ENCODE results near the gene PTPRT.

PTPRT gene

DNA sequence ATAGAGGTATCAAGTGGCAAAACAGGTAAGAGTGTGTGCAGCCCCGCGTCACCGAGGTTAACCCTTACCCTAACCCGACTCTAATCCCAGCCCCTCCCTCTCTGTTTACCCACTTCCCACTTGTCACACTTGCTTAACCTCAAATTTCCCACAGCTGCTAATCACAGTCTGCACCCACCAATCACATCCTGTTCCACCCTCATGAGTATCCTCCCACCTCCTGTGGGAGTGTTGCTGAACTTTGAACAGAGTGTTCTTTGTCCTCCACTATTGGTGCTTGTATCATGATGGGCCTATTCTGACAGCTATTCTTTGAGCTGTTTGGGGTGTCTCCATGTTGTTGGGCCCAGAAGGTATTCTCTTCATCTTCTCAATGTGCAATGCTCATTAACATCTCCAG, 487.8 kb downstream of the PTPRT start:
- DNase-seq: no peak

DNA sequence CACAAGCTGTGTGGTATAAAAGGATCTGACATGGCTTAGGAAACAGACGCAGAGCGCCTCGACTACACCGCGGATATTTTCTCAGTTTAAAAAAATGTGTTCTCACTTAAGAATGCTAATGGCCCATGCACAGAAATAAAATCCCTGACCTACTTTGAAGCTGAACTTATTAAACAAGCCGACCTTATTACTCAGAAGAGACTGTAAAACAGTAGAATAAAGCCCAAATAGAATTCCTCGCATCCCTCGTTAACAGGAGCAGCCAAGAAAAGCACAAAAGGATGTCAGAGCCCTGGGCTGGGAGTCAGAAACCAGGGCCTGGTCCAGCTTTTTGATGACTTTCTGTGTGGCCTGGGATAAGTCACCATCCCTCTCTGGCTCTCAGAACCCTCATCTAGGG, 489.3 kb downstream of the PTPRT start:
- DNase-seq: no peak

DNA sequence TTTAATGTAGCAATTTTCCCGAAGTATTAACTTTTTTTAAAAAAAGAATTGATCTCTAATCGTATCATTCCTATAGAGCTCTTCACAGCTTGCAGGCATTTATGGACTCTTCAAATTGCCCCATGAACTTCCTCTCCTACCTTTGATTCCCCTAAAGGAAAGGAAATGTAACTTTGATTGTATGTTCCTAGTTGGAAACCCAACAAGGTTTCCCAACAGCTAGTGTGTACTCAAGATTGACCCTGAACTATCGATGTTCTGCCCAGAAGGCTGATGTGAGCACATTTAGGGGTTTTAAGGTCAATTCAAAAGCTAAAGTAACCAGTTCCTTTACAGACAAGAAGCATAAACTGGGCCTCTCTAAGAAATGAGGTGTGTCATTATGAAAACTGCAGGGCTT, 491.7 kb downstream of the PTPRT start:
- DNase-seq: no peak

DNA sequence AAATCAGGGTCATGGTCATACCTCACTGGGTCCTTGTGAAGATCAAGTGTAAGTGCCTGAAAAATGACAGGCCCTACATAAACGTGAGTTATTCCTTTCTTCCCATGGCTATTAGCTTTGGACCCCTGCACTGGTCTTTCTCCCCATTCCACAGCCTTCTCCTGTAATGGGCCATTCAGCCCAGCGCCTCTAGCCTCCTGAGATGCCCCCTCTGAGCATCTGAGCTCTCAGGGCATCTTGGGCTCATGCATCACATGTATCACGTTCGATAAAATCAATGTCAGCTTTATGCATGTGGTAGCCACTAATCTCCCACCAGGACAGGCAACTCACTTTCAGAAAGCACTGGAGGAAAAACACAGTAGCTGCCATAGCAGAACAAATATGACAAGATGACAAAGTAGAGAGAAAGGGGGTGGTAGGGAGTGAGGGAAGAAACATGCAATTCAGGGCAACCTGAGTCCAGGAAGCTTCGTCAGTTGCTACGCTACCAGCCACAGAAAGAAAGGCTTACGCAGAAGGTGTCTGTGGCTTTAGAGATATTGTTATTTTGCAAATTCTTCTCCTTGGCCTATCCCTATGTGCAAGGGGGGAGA, 498.8 kb downstream of the PTPRT start:
- DNase-seq: no peak

DNA sequence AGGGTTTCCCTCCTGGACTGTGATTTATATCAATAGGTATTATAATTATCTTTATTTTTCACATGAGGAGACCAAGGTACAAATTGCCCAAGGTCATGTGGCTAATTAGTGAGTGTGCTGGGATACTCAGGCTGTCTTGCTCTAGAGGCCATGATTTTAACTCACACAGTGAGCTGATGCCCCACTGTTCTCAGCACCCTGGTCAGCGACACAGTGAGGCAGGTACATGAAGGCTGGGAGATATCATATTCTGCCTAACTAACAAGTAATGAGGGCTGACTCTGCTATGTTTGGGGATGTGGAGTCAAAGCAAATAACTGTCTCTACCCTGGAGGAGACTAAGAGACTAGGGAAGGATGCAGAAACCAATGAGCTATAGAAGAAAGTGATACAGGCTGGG, 501.1 kb downstream of the PTPRT start:
- DNase-seq: no peak

DNA sequence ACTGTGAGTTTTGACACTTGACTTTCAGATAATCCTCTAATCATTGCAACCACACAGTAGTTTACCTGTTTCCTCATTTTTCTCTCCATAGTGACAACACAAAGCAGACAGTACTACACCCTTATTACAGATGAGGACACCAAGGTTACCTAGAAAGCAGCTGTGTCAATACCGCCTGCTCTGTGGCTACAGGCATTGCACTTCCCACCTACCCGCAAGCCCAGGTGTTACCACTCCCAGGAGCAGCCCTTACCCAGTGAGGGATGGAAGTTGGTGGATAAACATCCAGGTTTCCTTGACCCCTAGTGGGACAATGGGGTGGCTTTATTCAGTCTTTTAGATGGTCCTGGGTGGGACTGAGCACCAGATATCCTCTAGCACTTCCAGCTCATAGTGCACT, 503.6 kb downstream of the PTPRT start:
- DNase-seq: no peak

DNA sequence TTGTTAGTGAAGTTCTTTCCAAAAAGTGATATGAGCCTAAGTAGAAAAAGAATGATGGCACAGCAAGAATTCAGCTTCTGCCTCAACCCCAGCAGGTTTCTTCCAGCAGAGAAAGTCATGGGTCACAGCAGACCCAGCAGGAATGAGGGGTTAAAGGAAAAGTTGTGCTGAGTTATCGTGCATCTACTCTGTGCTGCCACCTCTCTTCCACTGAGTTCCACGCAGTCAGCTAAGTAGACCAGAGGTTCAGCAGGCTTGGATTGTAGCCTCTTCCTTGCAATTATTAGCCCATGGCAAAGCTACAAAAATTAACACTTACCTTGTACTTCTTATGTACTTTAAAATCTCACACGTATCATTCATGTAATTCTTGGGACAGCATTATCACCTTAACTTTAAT, 510.8 kb downstream of the PTPRT start:
- DNase-seq: no peak

DNA sequence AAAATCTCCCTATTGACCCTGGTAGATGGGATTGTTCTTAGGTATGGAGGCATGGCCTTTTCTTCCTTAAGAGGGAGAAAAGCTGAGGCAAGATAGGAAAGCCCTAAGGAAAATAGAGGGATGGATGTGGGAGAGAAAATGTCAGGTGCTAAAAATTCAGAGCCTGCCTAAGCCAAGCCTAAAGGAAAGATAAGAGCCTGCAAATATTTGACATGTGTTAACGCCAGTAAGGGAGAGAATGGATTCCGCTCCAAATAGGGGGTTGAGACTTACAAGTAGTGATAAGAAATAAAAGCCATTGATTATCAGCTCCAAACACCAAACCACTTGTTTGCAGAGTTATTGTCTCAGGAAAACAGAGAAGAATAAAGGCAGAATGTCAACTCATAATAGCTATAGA, 533.6 kb downstream of the PTPRT start:
- DNase-seq: no peak

DNA sequence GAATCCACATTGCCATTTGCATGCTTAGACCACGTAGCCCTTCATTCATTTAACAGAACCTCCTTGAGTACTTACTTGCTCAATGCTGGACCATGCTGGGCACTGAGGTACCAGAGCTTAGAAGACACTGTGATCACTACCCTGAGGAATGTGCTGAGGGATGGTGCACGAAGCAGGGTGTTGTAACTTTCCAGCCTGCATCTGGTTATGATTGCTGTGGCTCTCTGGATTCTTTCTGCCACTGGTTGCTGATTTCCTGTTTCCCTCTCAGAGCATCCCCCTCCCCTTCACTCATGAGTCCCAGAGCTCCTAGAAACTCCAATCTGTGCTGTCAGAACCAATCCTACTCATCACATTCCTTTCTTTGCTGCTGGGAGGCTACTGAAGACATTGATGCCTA, 537.4 kb downstream of the PTPRT start:
- DNase-seq: no peak

DNA sequence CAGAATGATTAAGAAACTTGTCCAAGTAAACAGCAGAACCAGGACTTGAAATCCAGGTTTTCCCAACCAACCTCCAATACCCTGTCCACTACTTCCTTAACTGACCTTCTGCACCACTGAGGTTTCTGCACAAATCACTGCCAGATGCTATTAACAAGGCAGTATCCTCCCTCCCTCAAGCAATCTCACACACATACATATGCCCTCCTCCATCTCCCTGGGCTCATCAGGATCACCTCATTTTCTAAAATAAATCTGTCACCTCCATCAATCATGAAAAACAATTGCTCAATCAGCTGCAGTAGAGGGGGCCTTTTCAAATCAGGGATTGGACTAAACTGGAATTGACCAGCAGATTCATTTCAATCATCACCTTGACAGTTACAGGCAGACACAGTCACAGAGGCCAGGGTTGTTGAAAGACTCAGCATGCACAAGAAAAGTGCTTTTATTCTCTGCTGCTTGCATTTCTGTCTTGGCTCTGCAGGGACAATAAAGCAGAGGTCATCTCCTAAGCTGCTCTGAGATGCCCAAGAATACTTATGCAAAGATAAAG, 539.4 kb downstream of the PTPRT start:
- no peak for DNase-seq

DNA sequence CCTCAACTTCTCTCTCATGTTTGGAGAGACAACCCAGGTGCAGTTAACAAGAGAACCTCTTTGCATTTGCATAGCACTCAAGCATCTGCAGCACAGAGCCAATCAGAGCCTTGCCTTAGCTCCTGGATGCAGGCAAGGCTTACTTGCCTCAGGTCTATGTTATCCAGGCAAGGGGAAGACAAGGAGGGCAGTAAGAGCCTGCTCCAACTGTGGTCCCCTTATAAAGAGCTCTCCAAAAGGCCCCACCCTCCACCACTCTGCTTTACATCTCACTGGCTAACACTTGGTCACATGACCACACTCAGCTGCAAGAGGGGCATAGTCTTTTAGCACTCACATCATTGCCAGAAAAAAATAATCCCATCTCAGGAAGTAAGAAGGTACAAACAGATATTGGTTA, 540.0 kb downstream of the PTPRT start:
- no peak for DNase-seq

DNA sequence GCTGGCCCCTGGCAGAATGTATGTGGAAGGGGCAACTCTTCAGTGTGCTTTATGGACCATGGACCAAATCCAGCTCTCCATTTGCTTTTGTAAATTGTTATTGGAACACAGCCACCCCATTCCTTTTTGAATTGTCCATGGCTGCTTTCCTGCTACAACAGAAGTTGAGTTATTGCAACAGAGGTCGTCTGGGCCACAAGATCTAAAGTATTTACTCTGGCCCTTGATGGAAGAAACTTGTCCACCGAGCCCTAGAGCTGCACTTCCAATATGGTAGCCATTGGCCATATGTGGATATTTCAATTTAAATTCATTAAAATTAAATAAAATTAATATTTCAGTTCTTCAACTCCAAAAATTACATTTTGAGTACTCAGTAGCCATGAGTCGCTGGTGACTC, 543.5 kb downstream of the PTPRT start:
- DNase-seq: no peak

DNA sequence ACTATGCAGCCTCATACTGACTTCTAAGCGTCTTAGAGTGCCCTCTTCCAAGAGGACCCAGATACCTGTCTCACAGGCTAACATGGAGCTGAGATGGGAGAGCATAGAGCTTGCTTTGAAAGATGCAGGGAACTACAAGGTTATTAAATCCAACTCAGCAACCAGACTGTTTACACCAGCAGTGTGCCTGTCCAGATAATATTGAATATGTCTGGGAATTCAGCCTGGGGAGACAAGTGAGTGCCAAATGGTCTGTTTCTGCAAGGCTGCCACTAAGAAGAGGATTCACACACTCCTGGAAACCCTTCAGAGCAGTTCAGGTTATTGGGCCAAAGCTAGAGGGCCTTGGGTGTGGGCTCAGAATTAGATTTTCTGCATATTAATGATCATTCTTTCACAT, 547.8 kb downstream of the PTPRT start:
- DNase-seq: no peak

DNA sequence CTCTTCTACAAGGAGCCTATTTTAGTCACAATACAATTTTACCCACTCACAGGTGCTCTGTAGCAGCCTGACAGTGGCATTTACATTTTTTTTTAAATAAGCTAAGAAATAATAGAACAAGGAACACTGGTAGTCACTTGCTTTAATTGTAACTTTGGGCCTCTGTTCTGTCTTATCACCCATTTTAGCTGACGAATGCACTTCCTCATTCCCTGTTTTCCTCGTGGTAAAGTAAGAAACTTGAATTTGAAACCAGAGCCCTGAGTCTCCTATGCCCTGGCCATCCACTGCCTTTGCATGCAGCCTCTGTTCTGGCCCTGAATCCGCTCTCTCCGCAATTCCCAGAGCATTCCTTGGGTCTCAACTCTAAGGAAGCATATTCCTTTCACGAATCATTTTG, 550.6 kb downstream of the PTPRT start:
- no peak for DNase-seq

DNA sequence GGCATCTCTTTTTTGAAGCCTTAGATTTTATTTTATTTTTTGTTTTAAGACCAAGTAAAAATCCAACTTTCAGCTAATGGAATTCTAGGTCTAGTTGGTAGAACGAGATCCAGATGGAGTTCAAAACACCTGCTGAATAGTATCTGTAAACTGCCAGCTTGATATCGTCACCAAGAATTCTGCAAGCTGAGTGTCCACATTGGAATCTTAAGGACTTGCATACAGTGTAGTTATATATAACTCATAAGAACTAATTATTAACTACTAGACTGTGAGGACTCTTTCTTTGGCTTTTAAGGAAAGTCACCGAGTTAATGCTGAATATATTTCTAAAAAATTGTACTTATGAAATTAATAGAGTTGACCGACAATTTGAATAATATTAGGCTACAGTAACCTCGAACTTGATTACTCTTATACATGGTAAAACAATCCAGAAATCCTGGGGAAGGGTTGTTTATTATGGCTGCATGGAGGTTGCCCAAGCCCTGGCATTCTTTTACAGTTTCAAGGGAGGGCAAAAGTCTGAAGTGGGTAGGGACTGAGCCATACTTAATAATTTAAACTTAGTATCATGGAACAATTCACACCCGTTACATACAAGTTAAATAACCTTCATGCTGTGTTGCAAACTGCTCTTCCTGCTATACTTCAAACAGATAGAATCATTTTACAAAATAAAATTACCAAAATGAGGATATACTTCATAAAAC, 553.9 kb downstream of the PTPRT start:
- DNase-seq: no peak

DNA sequence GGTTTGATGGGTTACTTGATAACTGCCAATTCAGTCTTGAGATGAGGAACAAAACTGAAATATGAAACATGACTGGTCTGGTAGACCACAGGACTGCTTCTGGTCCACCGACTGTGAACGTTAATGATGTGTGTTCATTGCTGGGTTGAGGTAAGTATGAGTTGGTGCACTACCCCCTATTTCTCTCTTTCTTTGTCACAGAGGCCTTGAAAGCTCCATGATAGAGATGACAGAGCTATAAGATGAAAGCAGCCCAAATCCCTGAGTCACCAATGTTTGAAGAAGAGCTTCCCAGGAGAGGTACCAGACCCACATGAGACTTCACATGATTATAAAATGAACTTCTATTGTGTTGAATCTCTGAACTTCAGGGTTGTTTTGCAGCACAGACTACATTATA, 555.5 kb downstream of the PTPRT start:
- DNase-seq: no peak

DNA sequence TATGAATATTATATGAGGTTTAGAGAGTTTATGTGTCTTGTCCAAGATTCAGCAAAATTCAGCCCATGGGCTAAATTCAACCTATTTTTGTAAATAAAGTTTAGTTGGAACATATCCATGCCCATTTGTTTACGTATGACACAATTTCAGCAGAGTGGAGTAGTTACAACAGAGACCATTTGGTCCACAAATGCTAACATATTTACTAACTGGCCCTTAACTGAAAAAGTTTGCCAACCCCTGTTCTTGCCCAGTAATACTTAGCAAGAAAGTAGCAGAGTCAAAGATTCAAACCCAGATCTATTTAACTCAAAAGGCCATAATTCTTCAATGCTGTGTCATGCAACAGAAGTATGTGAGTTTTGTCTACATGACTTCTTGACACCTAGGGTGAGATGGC, 561.0 kb downstream of the PTPRT start:
- no peak for DNase-seq

DNA sequence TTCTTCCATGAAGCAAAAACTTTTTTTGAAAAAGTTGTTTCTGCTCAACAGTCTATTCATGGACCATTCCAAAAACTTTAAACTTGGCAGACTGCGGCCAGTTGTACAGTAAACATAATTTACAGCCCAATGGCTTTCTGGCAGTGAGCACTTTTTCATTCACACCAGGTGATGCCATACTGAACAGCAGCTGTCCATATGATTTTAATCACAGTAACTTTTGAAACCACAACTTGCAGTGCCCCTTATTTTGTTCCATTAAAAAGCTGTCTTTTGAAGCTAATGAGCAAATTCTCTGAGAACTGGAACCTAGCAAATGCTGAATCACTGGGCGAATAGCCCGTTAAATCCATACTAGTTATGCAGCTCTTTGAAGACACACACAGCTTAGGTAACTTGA, 576.6 kb downstream of the PTPRT start:
- no peak for DNase-seq

DNA sequence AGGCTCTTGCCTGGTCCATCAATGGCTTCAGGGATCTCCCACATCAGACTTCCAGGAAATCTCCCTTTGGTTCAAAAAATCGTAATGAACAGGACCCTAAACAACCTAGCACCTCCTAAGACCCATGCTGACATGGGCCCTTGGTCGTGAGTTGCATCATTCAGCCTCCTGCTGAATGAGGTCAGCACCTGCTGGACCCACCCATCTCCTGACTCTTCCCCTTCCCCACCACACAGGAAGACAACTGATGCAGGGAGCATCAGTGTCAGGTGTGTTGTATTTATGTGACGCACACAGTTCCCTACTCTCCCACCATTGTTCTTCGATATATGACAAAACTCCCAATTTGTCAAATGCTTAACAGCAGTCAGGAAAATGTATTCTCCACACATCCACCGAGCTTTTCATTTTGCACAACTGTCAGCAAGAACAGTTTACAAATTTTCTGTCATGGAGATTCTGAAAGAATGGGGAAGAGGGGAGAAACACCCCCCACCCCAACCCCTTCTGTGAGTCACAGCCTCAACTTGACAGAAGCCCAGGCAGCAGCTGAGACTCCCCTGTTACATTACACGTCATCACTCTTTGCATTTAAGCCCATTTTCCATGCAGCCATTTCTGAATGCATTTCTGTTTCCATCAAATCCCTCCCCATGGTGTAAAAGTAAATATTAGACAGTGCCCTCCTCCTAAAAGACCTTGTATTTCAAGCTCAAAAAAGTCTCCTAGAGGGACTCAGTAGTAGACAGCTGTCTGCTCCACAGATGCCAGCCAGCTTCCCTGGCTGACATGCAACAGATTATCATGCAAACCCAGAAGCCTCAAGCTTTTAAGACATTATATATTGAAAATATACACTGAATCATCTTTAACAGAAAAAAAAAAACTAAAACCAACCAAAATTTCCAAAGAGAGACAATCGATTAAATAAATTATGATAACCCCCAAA, 577.5 kb downstream of the PTPRT start:
- no peak for DNase-seq

DNA sequence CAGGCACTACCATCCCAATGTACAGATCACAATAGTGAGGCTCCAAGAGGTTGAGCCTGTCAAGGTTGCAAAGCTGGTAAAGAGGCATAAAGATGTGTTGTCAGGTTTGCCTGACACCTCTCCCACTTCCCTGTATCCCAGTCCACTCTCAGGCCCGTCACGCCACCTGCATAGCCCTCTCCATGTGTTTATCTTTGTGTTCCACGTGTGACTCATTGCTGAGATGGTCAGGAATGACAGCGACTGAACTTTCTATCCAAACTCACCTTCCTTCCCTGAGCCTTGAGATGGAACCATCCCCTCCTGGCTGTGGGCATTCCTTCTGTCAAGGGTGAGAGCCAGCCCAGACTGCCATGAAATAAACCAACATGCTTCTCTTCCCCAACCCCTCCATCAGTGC, 578.3 kb downstream of the PTPRT start:
- DNase-seq: no peak

DNA sequence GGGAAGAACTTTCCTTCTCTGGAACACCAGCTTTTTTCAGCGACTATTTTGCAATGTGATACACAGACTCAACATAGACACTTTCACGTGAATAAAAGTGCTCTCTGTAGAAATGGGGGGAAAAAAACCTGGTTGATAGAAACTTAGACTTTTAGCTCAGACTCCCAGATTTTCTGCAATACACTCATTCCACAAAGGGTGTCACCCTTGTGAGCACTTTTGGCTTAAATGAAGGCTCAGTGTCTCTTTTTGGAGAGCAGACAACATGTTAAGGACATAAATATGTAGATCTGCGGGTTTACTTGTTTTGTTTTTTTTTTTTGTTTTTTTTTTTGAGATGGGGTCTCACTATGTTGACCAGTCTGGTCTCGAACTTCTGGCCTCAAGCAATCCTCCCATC, 579.6 kb downstream of the PTPRT start:
- no peak for DNase-seq

DNA sequence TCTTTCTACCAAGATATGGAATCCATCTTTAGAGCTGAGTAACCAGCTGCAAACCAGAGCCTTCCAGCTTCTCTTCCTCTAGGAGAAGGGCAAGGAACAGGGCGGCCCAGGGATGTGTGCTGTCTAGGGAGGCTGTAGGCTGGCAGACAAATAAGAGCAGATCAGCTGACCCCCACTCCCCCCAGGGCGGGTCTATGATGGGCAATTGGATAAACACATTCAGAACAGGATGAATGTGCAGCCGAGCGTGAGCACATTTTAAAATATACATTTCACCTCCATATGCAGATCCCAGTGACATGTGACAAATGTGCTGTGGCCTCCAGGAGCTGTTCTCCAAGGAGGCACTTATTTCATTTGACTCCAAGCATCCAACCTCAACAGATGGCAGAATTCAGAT, 580.1 kb downstream of the PTPRT start:
- DNase-seq: no peak

Measured in CD4-positive, alpha-beta T cell treated with Interferon alpha-2 for 1 hour (primary cell).